HG02973 (cell line): ENCODE measurements around the gene NCAPD3.
"Not testable (repeated sequence)": the region's sequence is repeated elsewhere in the genome, so short reads cannot be mapped to it uniquely, and the experiment has no call there.

Source experiments
- ATAC-seq: cut with Tn5 transposase; IDR thresholded peaks from one replicate; pipeline ENCODE4 v1.9.1; 2021; ENCODE audit warnings: moderate library complexity; ENCODE audit not compliant: unreplicated experiment

The NCAPD3 gene, protein sequence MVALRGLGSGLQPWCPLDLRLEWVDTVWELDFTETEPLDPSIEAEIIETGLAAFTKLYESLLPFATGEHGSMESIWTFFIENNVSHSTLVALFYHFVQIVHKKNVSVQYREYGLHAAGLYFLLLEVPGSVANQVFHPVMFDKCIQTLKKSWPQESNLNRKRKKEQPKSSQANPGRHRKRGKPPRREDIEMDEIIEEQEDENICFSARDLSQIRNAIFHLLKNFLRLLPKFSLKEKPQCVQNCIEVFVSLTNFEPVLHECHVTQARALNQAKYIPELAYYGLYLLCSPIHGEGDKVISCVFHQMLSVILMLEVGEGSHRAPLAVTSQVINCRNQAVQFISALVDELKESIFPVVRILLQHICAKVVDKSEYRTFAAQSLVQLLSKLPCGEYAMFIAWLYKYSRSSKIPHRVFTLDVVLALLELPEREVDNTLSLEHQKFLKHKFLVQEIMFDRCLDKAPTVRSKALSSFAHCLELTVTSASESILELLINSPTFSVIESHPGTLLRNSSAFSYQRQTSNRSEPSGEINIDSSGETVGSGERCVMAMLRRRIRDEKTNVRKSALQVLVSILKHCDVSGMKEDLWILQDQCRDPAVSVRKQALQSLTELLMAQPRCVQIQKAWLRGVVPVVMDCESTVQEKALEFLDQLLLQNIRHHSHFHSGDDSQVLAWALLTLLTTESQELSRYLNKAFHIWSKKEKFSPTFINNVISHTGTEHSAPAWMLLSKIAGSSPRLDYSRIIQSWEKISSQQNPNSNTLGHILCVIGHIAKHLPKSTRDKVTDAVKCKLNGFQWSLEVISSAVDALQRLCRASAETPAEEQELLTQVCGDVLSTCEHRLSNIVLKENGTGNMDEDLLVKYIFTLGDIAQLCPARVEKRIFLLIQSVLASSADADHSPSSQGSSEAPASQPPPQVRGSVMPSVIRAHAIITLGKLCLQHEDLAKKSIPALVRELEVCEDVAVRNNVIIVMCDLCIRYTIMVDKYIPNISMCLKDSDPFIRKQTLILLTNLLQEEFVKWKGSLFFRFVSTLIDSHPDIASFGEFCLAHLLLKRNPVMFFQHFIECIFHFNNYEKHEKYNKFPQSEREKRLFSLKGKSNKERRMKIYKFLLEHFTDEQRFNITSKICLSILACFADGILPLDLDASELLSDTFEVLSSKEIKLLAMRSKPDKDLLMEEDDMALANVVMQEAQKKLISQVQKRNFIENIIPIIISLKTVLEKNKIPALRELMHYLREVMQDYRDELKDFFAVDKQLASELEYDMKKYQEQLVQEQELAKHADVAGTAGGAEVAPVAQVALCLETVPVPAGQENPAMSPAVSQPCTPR (N-terminal part only)

DNA sequence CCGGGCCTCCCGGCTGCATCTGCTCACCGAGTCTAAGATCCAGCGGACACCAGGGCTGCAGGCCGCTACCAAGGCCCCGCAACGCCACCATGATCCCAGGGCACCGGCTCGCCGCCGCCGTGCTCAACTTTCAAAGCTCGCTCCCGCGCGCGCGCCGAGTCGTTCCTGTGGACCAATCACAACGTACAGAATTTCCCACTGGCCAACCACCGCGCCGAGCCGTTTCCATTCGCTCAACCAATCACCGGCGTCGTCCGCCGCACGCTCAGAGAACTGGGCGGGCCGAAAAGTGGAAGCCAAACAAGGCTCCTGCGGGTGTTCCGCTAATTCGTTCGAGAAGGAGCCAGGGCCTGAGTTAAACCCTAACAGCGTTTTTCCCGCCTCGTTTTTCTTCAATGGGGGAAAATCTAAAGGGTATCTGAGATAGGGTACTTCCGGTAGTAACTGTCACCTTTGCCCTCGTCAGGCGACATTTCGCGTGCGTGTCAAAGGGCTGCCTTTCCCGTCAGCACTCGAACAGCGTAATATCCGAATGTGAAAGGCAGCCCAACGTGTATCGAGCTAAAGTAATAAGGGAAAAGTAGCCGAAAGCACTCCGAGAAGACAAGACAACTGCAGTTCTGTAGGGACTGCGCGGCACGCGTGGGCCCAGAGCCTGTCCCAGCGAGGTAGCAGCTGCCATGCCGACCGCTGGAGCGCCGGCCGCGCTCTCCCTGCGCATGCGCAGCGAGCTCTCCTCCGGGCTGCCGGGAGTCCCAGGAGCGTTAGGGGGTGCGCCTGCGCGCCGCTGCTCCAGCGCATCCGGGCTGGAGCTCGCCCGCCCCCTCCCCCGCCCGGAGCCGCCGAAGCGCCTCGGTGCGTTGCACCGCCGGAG lies at the start of gene NCAPD3, which contains the start of gene VPS26B:
Gene NCAPD3, minus strand, starts transcription at position 132 of the 874 bp plus-strand sequence. Its CDS starts 41 bp downstream, at position 91.
Gene VPS26B, plus strand, starts transcription at position 836 of the 874 bp plus-strand sequence. CDS start 452 bp downstream, outside the sequence.
- ATAC-seq: peak; percentile 71

DNA sequence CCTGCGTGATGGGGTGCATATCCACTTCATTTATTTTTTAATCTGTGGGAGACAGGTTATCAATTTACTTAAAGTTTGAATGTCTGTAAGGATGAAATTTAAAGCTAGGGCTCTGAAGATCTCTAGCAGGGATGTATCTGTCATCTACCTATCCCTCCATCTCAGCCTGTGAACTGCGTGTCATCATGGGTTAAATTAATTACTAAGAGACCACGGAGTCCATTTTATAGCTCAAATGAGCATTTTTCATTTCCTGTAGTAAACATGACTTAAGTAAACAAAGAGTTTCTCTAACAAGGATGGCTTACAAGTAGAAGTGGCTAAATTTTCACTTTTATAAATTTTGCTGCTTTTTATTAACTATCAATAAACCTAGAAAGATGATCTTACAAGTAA lies 49.5 kb upstream of the NCAPD3 start:
- no peak for ATAC-seq

DNA sequence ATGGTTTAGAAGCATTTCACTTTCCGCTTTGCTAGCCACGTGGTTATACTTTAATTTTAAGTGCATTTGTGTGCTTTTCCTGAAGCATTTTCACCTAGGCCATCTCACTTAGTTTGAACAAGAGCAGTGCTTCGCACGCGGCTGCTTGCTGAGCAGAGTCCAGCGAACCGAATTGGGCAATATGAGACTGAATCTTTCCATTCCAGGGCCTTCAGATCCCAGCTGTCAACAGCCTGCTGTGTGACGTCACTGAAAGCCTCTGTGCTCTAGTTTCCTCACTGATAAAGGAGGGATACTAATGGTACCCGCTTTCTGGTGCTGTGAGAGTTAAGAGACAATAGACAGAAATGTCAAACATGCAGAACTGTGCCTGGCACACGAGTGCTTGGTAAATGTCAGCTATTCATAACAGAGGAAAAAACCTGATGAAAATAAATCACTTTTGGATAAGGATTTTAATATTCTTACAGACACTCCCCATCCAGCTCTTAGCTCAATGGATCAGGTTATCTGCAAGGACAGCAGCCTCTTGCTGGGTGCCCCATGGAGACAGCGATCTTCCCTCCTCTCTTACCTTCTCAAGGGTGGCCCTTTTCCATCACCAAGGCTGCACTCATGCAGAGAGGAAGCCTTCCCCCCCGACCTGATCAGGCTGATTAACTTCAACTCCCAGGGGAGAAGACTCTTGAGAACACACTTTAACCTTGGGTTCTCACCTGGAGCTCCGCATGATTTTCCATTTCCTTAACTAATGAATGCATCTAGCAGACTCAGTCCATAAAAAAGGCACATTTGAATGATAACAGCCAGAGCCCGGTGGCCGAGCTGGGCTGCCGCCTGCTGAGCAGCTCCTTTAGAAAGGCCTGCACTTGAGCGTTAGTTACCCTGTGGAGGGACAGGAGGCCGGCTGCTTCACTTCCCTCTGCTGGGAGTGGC lies 48.9 kb upstream of the NCAPD3 start:
- no peak for ATAC-seq

DNA sequence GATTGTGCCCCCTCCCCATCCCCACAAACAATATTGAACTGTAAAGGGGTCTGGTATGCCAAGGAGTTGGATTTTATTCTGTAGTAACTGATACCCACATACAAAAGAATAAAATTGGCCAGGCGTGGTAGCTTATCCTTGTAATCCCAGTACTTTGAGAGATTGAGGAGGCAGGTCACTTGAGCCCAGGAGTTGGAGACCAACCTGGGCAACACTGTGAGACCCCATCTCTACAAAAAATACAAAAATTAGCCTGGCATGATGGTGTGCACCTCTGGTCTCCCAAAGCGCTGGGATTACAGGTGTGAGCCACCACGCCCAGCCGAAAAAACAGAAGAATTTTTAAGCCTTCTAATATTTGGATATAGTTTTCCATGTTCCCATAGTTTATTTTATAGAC lies 48.2 kb upstream of the NCAPD3 start:
- no peak for ATAC-seq

DNA sequence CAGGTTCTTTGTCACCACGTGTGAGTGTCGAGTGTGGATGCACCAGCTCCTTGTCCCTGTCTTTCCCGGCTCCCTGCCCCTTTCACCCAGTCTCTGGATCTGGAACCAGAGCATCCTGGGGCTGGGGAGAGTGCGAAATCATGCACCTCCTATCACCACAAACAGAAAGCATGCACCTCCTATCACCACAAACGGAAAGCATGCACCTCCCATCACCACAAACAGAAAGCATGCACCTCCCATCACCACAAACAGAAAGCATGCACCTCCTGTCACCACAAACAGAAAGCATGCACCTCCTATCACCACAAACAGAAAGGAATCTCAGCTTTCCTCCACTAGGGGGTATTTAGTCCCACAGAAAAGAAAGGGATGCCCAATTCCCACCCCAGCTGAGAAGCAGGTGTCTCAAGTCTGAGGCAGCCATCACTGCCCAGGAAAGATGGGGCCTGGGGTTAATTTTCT lies 46.5 kb upstream of the NCAPD3 start:
- no peak for ATAC-seq

DNA sequence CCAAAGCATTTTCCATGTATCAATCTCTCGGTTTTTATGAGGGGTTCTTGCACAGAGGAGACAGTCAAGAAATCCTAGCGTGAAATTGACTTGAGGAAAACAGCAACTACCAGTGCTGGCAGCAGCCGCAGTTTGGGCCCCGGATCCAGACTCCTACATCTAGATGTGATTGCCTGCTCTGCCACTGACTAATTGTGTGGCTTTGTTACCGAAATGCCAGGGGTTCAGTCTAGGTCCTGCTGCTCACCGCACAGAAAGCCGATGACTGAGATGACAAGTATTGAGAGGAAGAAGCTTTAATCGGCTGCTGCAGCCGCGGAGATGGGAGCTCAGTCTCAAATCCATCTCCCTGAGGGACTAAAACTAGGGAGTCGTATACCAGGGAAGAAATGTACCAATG lies 44.2 kb upstream of the NCAPD3 start:
- ATAC-seq: no peak

DNA sequence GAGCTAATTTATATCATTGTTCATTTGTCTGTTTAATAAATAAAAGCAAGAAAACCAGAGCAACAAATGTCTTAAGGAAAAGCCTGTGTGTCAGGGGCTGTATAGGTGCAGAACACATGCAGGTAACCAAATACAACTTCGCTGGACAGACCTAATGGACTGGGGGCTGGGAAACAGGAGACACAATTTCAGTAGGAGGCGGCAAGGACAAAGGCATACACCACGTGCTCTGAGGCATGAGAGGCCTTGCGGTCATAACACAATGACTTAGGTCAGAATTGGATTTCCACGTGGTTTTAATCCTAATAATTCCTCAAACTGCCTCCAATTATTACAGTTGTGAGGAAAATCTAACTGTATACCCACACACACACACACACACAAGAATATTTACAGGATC lies 43.7 kb upstream of the NCAPD3 start:
- no peak for ATAC-seq

DNA sequence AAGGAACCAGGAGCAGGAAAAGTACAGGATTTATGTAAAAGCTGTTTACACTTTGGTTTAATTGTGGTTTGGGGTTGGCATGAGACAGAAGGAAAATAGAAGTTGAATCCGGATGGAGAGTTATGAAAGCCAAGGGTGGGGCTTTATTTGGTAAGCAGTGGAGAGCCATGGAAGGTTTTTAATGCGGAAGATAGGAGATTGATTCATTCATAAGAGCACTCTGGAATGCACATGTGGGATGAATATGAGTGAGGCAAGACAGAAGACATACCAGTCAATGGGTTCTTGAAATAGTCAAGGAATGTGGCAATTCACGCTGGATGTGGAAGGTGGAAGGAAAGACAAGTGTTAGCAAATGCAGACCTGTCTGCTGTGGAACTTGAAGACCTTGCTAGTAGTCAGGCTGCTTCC lies 43.1 kb upstream of the NCAPD3 start:
- no peak for ATAC-seq

DNA sequence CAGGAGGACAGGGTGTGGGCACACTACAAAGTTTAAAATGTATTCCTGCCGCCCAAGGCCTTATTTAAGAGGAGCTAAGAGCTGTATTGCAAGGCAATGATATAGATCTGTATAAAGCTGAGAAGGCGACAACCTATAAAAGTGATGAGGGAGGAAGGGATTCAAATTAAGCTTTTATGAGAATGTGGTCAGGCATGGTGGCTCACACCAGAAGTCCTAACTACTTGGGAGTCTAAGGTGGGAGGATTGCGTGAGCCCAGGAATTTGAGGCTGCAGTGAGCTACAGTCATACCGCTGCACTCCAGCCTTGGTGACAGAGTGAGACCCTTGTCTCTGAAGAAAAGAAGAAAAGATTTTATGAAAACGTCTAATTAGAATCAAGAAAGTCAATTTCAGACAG lies 42.7 kb upstream of the NCAPD3 start:
- ATAC-seq: no peak

DNA sequence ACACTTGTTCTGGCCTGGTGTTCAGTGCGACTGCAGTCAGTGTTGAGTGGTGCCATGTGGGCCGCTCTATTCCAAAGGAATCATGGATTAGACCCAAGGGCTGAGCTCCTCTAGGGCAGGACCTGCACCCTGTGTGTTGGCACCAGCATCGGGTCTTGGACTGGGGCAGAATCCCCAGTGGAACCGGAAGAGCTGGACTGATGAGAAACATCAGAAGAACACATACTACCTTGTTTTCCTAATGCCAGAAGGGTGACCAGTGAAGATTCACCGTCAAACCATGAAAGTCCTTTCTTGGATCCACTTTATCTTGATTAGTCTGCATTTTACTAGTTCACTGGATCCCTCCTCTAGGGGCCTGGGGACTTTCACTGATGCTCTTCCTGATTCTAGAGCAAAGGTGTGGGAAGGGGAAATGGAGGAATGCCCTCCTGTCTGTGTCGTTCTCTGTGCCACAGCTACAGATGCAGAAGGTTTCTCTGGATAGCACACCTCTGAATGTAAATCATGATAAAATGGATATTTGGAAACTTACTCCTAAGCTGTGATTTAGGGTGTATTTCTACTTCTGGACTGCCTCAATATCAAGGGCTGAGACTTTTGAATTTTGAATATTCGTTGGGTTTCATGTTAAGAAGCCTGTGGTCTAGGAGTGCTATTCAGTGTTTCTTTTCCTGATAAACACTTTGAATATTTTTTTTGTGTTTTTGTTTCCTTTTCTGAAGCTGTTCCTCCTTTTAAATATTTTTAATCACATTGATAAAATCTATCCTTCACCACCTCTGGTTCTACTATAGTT lies 41.4 kb upstream of the NCAPD3 start:
- no peak for ATAC-seq

DNA sequence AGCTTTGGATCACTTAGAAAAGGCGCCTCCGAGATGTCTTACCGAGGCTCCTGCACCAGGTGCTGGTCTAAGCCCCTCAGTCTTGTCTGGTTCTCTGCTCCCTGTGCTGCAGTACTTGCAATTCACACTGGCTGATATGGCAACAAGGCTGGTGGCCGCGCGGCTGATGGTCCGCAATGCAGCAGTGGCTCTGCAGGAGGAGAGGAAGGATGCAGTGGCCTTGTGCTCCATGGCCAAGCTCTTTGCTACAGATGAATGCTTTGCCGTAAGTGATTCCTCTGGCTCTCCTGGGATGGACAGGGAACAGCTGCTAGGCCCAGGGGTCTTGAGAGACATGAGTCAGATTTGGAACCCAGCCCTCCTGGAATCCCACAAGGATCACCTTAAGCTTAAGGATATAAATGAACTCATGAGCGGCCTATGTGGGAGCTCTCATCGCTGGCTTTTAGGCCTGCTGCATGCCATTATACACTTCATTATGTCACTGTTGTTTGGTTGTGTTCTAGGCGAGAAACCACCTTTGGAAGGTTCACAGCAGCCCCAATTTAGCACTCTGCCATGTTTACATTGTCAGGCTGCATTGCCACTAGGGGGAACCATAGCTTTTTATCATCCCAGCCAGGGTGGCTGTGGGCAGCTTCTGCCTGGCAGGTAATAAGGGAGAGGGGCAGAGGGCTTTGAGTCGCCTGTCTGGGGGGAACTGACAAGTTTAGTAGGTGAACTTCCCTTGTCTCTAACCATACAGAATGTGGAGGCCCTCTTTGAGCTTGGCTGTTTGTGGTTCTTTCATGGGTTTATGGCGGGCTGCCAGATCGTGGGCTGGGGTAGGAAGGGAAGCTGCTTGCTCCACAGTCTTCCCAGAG lies 38.1 kb upstream of the NCAPD3 start:
- no peak for ATAC-seq

DNA sequence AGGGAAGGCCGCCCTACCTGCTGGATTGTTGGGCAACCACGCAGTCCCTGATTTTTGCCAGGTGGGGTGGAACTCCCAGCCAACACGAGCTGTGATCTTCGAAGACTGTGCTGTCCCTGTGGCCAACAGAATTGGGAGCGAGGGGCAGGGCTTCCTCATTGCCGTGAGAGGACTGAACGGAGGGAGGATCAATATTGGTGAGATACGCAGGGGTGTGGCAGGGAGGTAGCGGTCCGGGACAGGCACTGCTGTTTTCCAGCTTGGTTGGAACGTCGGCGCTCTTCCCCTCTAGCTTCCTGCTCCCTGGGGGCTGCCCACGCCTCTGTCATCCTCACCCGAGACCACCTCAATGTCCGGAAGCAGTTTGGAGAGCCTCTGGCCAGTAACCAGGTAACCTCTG lies 37.2 kb upstream of the NCAPD3 start:
- no peak for ATAC-seq

DNA sequence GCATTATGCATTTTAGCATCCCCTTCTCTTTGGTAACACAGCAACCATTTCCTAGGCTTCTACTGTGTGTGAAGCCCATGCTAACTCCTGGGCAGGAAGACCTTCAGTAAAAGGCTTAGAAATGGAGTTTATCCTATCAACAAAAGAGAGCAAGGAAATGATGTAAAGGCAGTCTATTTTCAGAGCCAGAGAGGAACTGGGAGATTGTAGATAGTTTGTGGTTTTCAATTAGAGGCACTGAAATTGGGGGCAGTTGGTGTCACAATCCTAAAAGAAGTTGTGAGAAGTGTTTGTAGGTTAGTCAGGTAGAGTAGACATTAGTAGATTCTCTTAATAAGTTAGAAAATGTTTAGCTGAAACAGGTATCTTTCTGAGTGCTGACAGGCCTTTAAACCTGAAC lies 36.7 kb upstream of the NCAPD3 start:
- no peak for ATAC-seq

DNA sequence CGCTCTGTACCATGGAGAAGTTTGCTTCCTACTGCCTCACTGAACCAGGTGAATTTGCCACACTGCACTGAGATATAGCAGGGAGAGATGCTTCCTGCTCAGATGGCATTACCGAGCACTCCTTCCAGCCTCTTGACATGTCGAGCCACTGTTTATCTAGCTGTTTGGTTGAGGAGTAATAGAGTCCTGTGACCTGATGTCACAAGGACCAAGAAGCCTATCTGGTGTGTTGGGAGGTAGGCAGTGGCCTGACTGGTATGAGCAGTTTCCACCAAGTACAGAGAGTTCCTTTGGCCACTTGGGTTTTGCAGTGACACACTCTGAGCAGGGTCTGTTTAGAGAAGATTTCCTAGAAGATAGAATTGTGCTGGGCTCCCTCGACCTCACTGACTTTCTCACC lies 34.8 kb upstream of the NCAPD3 start:
- ATAC-seq: no peak

DNA sequence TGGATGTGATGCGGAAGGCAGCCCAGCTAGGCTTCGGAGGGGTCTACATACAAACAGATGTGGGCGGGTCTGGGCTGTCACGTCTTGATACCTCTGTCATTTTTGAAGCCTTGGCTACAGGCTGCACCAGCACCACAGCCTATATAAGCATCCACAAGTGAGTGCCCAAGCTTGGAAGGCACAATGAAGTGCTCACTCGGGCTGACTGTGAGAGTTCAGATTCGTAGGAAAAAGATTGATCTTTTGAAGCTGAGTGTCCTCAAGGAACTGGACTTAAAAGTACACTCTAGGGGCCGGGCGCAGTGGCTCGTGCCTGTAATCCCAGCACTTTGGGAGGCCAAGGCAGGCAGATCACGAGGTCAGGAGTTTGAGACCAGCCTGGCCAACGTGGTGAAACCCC lies 33.3 kb upstream of the NCAPD3 start:
- no peak for ATAC-seq

DNA sequence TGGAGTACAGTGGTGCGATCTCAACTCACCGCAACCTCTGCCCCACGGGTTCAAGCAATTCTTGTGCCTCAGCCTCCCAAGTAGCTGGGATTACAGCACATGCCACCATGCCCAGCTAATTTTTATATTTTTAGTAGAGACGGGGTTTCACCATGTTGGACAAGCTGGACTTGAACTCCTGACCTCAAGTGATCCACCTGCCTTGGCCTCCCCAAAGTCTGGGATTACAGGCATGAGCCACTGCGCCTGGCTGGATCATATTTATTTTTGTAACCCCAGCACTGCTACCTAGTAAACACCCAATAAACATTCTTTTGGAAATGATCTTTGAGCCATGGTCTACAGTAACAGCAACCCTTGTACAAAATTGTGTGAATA lies 31.4 kb upstream of the NCAPD3 start:
- not testable (repeated sequence) for ATAC-seq
